ENCODE data around the gene BBOF1.
A peak's percentile ranks its signal among the peaks of the same experiment; 100 is the strongest.

The BBOF1 gene

GRCh38 chr14:74019408-74020137 lies 424 bp downstream of the BBOF1 start:
- Histone ChIP-seq H3K27me3 (ENCODE audit: control insufficient read depth in 1 of 2, insufficient read depth in 2 of 2, low read length in 2 of 2) (no peaks in the 10 kb centered on the region), H3K9ac (ENCODE audit: low read depth in 1 of 2, low read length in 2 of 2) (peak overlapping the region; percentile 63 to 97), H3K4me1 (ENCODE audit: control insufficient read depth in 1 of 2, insufficient read depth in 2 of 2, low read length in 2 of 2) (peaks cover 5 to 6% of the 10 kb centered on the region in 2 donors), H3K9me3 (ENCODE audit: control insufficient read depth in 1 of 2, low read length in 2 of 2) (no peaks in the 10 kb centered on the region), H3K36me3 (ENCODE audit: control insufficient read depth in 1 of 2, insufficient read depth in 2 of 2, low read length in 2 of 2) (no peaks in the 10 kb centered on the region), H3K27ac (ENCODE audit: low read depth, low read length) (peak overlapping the region; percentile 66), H3K4me3 (ENCODE audit: low read depth in 1 of 2, low read length in 2 of 2) (peak overlapping the region; percentile 76 to 98)

DNA sequence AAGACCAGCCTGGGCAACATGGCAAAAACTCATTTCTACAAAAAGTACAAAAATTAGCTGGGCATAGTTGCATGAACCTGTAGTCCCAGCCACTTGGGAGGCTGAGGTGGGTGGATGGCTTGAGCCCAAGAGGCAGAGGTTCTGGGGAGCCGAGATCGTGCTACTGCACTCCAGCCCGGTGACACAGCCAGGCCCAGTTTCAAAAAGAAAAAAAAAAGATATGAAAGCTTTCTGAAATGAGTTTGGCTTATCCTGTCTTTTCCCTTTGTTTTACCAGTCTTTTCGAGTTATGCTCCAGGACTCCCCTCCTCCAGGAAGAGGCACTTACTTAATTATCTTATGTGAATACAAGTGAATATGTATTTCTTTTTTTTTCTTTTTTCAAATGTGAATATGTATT lies 3.2 kb downstream of the BBOF1 start:
- Histone ChIP-seq H3K9me3 (ENCODE audit: control insufficient read depth in 1 of 2, low read length in 2 of 2) (no peaks in the 10 kb centered on the region), H3K27ac (ENCODE audit: low read depth, low read length) (no peak overlapping the region), H3K27me3 (ENCODE audit: control insufficient read depth in 1 of 2, insufficient read depth in 2 of 2, low read length in 2 of 2) (no peaks in the 10 kb centered on the region), H3K4me3 (ENCODE audit: low read depth in 1 of 2, low read length in 2 of 2) (no peak overlapping the region), H3K9ac (ENCODE audit: low read depth in 1 of 2, low read length in 2 of 2) (no peak overlapping the region), H3K36me3 (ENCODE audit: control insufficient read depth in 1 of 2, insufficient read depth in 2 of 2, low read length in 2 of 2) (no peaks in the 10 kb centered on the region), H3K4me1 (ENCODE audit: control insufficient read depth in 1 of 2, insufficient read depth in 2 of 2, low read length in 2 of 2) (peaks cover 5 to 6% of the 10 kb centered on the region in 2 donors)

- Histone ChIP-seq H3K9ac (ENCODE audit: low read depth in 1 of 2, low read length in 2 of 2) (no peak overlapping the region), H3K9me3 (ENCODE audit: control insufficient read depth in 1 of 2, low read length in 2 of 2) (no peaks in the 10 kb centered on the region), H3K27ac (ENCODE audit: low read depth, low read length) (no peak overlapping the region), H3K4me3 (ENCODE audit: low read depth in 1 of 2, low read length in 2 of 2) (no peak overlapping the region), H3K36me3 (ENCODE audit: control insufficient read depth in 1 of 2, insufficient read depth in 2 of 2, low read length in 2 of 2) (no peaks in the 10 kb centered on the region), H3K4me1 (ENCODE audit: control insufficient read depth in 1 of 2, insufficient read depth in 2 of 2, low read length in 2 of 2) (peaks cover 0 to 5% of the 10 kb centered on the region in 2 donors), H3K27me3 (ENCODE audit: control insufficient read depth in 1 of 2, insufficient read depth in 2 of 2, low read length in 2 of 2) (no peaks in the 10 kb centered on the region)
Measured at GRCh38 chr14:74029136-74029535, 10.0 kb downstream of the BBOF1 start.

DNA sequence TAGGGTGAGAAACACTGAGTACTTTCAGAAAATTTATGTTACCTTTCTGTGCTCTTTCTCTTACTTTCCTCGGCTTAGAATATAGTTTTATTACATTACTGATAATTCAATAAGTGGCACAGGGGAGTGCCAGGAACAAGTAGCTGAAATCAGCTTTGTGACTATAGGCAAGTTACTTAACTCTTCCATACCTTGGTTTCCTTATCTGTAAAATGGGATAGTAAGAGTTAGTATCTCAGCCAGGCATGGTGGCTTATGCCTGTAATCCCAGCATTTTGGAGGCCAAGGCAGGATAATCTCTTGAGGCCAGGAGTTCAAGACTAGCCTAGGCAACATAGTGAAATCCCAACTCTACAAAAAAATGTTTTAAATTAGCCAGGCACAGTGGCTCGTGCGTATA lies 15.4 kb downstream of the BBOF1 start:
- Histone ChIP-seq H3K4me1 (ENCODE audit: control insufficient read depth in 1 of 2, insufficient read depth in 2 of 2, low read length in 2 of 2) (no peaks in the 10 kb centered on the region), H3K36me3 (ENCODE audit: control insufficient read depth in 1 of 2, insufficient read depth in 2 of 2, low read length in 2 of 2) (no peaks in the 10 kb centered on the region), H3K4me3 (ENCODE audit: low read depth in 1 of 2, low read length in 2 of 2) (no peak overlapping the region), H3K9me3 (ENCODE audit: control insufficient read depth in 1 of 2, low read length in 2 of 2) (no peaks in the 10 kb centered on the region), H3K9ac (ENCODE audit: low read depth in 1 of 2, low read length in 2 of 2) (no peak overlapping the region), H3K27me3 (ENCODE audit: control insufficient read depth in 1 of 2, insufficient read depth in 2 of 2, low read length in 2 of 2) (no peaks in the 10 kb centered on the region), H3K27ac (ENCODE audit: low read depth, low read length) (no peak overlapping the region)

- no peak overlapping the region for H3K9ac ChIP-seq (ENCODE audit: low read depth in 1 of 2, low read length in 2 of 2)
Measured at GRCh38 chr14:74035556-74035955, 16.4 kb downstream of the BBOF1 start.

GRCh38 chr14:74038020-74038859 lies 19.1 kb downstream of the BBOF1 start:
- H3K36me3 ChIP-seq (ENCODE audit: control insufficient read depth in 1 of 2, insufficient read depth in 2 of 2, low read length in 2 of 2) = no peaks in the 10 kb centered on the region
- no peak overlapping the region for H3K9ac ChIP-seq (ENCODE audit: low read depth in 1 of 2, low read length in 2 of 2)
- no peak overlapping the region for H3K27ac ChIP-seq (ENCODE audit: low read depth, low read length)
- no peaks in the 10 kb centered on the region for H3K9me3 ChIP-seq (ENCODE audit: control insufficient read depth in 1 of 2, low read length in 2 of 2)
- H3K27me3 ChIP-seq (ENCODE audit: control insufficient read depth in 1 of 2, insufficient read depth in 2 of 2, low read length in 2 of 2) = no peaks in the 10 kb centered on the region
- no peak overlapping the region for H3K4me3 ChIP-seq (ENCODE audit: low read depth in 1 of 2, low read length in 2 of 2)
- H3K4me1 ChIP-seq (ENCODE audit: control insufficient read depth in 1 of 2, insufficient read depth in 2 of 2, low read length in 2 of 2) = no peaks in the 10 kb centered on the region

More at GRCh38 chr14:74035556-74035955, 16.4 kb downstream of the BBOF1 start:
- H3K36me3 ChIP-seq (ENCODE audit: control insufficient read depth in 1 of 2, insufficient read depth in 2 of 2, low read length in 2 of 2) = no peaks in the 10 kb centered on the region
- H3K4me1 ChIP-seq (ENCODE audit: control insufficient read depth in 1 of 2, insufficient read depth in 2 of 2, low read length in 2 of 2) = no peaks in the 10 kb centered on the region
- no peak overlapping the region for H3K4me3 ChIP-seq (ENCODE audit: low read depth in 1 of 2, low read length in 2 of 2)
- H3K27me3 ChIP-seq (ENCODE audit: control insufficient read depth in 1 of 2, insufficient read depth in 2 of 2, low read length in 2 of 2) = no peaks in the 10 kb centered on the region
- no peak overlapping the region for H3K27ac ChIP-seq (ENCODE audit: low read depth, low read length)
- no peaks in the 10 kb centered on the region for H3K9me3 ChIP-seq (ENCODE audit: control insufficient read depth in 1 of 2, low read length in 2 of 2)

- H3K4me1 ChIP-seq (ENCODE audit: control insufficient read depth in 1 of 2, insufficient read depth in 2 of 2, low read length in 2 of 2) = no peaks in the 10 kb centered on the region
- H3K4me3 ChIP-seq (ENCODE audit: low read depth in 1 of 2, low read length in 2 of 2) = no peak overlapping the region
- H3K9me3 ChIP-seq (ENCODE audit: control insufficient read depth in 1 of 2, low read length in 2 of 2) = no peaks in the 10 kb centered on the region
- H3K27ac ChIP-seq (ENCODE audit: low read depth, low read length) = no peak overlapping the region
- no peaks in the 10 kb centered on the region for H3K27me3 ChIP-seq (ENCODE audit: control insufficient read depth in 1 of 2, insufficient read depth in 2 of 2, low read length in 2 of 2)
- H3K9ac ChIP-seq (ENCODE audit: low read depth in 1 of 2, low read length in 2 of 2) = no peak overlapping the region
- H3K36me3 ChIP-seq (ENCODE audit: control insufficient read depth in 1 of 2, insufficient read depth in 2 of 2, low read length in 2 of 2) = no peaks in the 10 kb centered on the region
Measured at GRCh38 chr14:74042296-74042695, 23.1 kb downstream of the BBOF1 start.

DNA sequence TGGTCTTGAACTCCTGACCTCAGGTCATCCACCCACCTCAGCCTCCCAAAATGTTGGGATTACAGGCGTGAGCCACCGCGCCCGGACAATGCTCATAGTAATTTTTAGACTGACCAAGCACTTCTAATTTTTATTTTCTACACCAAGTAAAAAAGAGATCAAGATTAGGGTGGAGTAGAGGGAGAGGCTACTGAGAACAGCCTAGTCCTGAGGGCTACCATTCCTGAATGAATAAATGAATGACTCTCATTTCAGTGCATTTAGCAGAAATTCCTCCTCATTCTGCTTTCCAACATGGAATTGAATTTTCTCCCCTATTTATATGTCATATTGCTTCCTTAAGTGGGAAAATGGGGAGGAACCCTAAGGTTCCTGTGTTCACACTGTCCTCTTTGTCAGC lies 26.4 kb downstream of the BBOF1 start:
- no peaks in the 10 kb centered on the region for H3K4me1 ChIP-seq (ENCODE audit: control insufficient read depth in 1 of 2, insufficient read depth in 2 of 2, low read length in 2 of 2)
- no peaks in the 10 kb centered on the region for H3K27me3 ChIP-seq (ENCODE audit: control insufficient read depth in 1 of 2, insufficient read depth in 2 of 2, low read length in 2 of 2)
- no peaks in the 10 kb centered on the region for H3K36me3 ChIP-seq (ENCODE audit: control insufficient read depth in 1 of 2, insufficient read depth in 2 of 2, low read length in 2 of 2)

GRCh38 chr14:74048281-74048680 lies 29.1 kb downstream of the BBOF1 start:
- Histone ChIP-seq H3K9ac (ENCODE audit: low read depth in 1 of 2, low read length in 2 of 2) (no peak overlapping the region), H3K4me3 (ENCODE audit: low read depth in 1 of 2, low read length in 2 of 2) (no peak overlapping the region), H3K27me3 (ENCODE audit: control insufficient read depth in 1 of 2, insufficient read depth in 2 of 2, low read length in 2 of 2) (no peaks in the 10 kb centered on the region), H3K4me1 (ENCODE audit: control insufficient read depth in 1 of 2, insufficient read depth in 2 of 2, low read length in 2 of 2) (no peaks in the 10 kb centered on the region), H3K27ac (ENCODE audit: low read depth, low read length) (no peak overlapping the region), H3K9me3 (ENCODE audit: control insufficient read depth in 1 of 2, low read length in 2 of 2) (no peaks in the 10 kb centered on the region), H3K36me3 (ENCODE audit: control insufficient read depth in 1 of 2, insufficient read depth in 2 of 2, low read length in 2 of 2) (no peaks in the 10 kb centered on the region)

More for the DNA sequence above, 26.4 kb downstream of the BBOF1 start:
- no peak overlapping the region for H3K27ac ChIP-seq (ENCODE audit: low read depth, low read length)
- no peaks in the 10 kb centered on the region for H3K9me3 ChIP-seq (ENCODE audit: control insufficient read depth in 1 of 2, low read length in 2 of 2)
- H3K4me3 ChIP-seq (ENCODE audit: low read depth in 1 of 2, low read length in 2 of 2) = no peak overlapping the region
- H3K9ac ChIP-seq (ENCODE audit: low read depth in 1 of 2, low read length in 2 of 2) = no peak overlapping the region

DNA sequence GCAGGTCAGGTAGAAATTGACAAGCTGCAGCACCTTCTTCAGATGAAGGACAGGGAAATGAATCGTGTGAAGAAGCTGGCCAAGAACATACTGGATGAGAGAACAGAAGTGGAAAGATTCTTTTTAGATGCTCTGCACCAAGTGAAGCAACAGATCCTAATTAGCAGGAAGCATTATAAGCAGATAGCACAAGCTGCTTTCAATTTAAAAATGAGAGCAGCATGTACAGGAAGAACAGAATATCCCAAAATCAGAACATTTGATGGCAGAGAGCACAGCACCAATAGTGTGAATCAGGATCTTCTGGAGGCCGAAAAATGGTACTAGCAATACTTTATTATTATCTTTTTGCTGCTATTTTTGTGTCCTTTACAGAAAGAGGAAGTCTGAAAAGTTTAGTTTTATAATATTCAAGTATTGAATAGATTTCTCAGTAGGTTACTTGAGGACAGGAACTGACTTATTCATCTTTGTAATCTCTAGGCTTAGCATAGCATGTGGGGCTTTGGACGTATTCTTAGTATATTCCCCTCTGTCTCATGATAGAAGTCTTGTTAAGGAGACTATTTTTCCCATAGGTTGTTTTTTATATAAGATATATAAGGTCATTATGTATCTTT lies 30.8 kb downstream of the BBOF1 start:
- Histone ChIP-seq H3K27me3 (ENCODE audit: control insufficient read depth in 1 of 2, insufficient read depth in 2 of 2, low read length in 2 of 2) (no peaks in the 10 kb centered on the region), H3K4me1 (ENCODE audit: control insufficient read depth in 1 of 2, insufficient read depth in 2 of 2, low read length in 2 of 2) (no peaks in the 10 kb centered on the region), H3K4me3 (ENCODE audit: low read depth in 1 of 2, low read length in 2 of 2) (no peak overlapping the region), H3K27ac (ENCODE audit: low read depth, low read length) (no peak overlapping the region), H3K36me3 (ENCODE audit: control insufficient read depth in 1 of 2, insufficient read depth in 2 of 2, low read length in 2 of 2) (no peaks in the 10 kb centered on the region), H3K9me3 (ENCODE audit: control insufficient read depth in 1 of 2, low read length in 2 of 2) (no peaks in the 10 kb centered on the region), H3K9ac (ENCODE audit: low read depth in 1 of 2, low read length in 2 of 2) (no peak overlapping the region)
